Brain pericyte (primary cell): ENCODE results near the gene ZNF740.

Experiments used
- DNase-seq: peaks from one replicate; pipeline ENCODE4 v3.0.0-alpha.2; 2012; ENCODE audit warnings: low read depth, low spot score

ZNF740 gene

GRCh38 chr12:53226815-53227214 lies 46.3 kb downstream of the ZNF740 start:
- no peak for DNase-seq

GRCh38 chr12:53227341-53227740 lies 46.8 kb downstream of the ZNF740 start:
- no peak for DNase-seq

GRCh38 chr12:53227836-53228235 lies 47.3 kb downstream of the ZNF740 start:
- DNase-seq: no peak

GRCh38 chr12:53229454-53229853 lies 48.9 kb downstream of the ZNF740 start:
- DNase-seq: no peak

GRCh38 chr12:53230108-53230845 lies 49.8 kb downstream of the ZNF740 start:
- no peak for DNase-seq

GRCh38 chr12:53231671-53231920 lies 51.1 kb downstream of the ZNF740 start:
- no peak for DNase-seq

GRCh38 chr12:53231921-53232645 lies 51.6 kb downstream of the ZNF740 start, which contains the start of gene RARG:
Gene RARG, minus strand, starts transcription at chr12:53232209. Its CDS starts 4,664 bp downstream, at chr12:53227545.
- no peak for DNase-seq

GRCh38 chr12:53232646-53233461 lies 52.3 kb downstream of the ZNF740 start:
- no peak for DNase-seq

GRCh38 chr12:53233671-53234121 lies 53.2 kb downstream of the ZNF740 start:
- no peak for DNase-seq

GRCh38 chr12:53234271-53234914 lies 53.9 kb downstream of the ZNF740 start:
- DNase-seq: no peak

- no peak for DNase-seq
Observed at GRCh38 chr12:53235164-53235563, 54.6 kb downstream of the ZNF740 start.

- DNase-seq: no peak
Observed at GRCh38 chr12:53235742-53236442, 55.4 kb downstream of the ZNF740 start.

- no peak for DNase-seq
Observed at GRCh38 chr12:53236443-53237111, 56.1 kb downstream of the ZNF740 start.

- DNase-seq: no peak
Observed at GRCh38 chr12:53239643-53240258, 59.2 kb downstream of the ZNF740 start.

- no peak for DNase-seq
Observed at GRCh38 chr12:53241623-53242412, 61.3 kb downstream of the ZNF740 start.

GRCh38 chr12:53244337-53244736 lies 63.8 kb downstream of the ZNF740 start:
- DNase-seq: no peak
